Measurements from ENCODE around the gene HOGA1.

- TF ChIP-seq CTCF (IDR thresholded peaks at IDR 0.05; ENCODE audit: low read depth, low read length) (no peak), POLR2A (IDR thresholded peaks at IDR 0.05; ENCODE audit: extremely low read depth, insufficient read length) (no peak), MAX (IDR thresholded peaks at IDR 0.05; ENCODE audit: low read depth, low read length) (no peak), MYC (IDR thresholded peaks at IDR 0.05; ENCODE audit: low read depth, low read length) (no peak)
Observed at GRCh38 chr10:97607095-97607636, 23.0 kb downstream of the HOGA1 start.
